OCI-LY7 (cell line): ENCODE data around the gene CDCA5. TPM values are rescaled to one million over a fixed set of nuclear protein-coding genes. Genes with fewer than 3 reads are reported as not detected.

Experiments used
- BruUV-seq: library from RNA; stranded (reverse); fragments of 400-500 nt; replicated peaks from 2 replicates; lab custom pipeline; 2021; lab: Mats Ljungman, UMichigan
- CTCF ChIA-PET: fragments of 300-600 bp; sonication (Branson Sonifier 250); formaldehyde crosslinking; loops from one replicate; lab custom pipeline; 2022; ENCODE audit warnings: antibody characterized with exemption; ENCODE audit not compliant: unreplicated experiment; lab: Charles Lee
- POLR2A ChIA-PET: fragments of 300-600 bp; sonication (Branson Sonifier 250); formaldehyde crosslinking; loops from one replicate; lab custom pipeline; 2022; ENCODE audit warnings: antibody characterized with exemption; lab: Charles Lee
- DNase-seq: peaks from one replicate; pipeline ENCODE4 v3.0.0-alpha.2; 2015; ENCODE audit warnings: low spot score
- H2AFZ ChIP-seq: fragments of 200-600 bp; sonication (generic), shearing (Covaris generic); 2 replicates; pipeline ENCODE4 v1.6.1; 2014; ENCODE audit warnings: mild to moderate bottlenecking, antibody characterized with exemption, low read length, moderate library complexity
- H3K27ac ChIP-seq: fragments of 200-600 bp; sonication (generic); 2 replicates; pipeline ENCODE4 v1.5.1; 2014; ENCODE audit warnings: mixed run types, low read depth, mild to moderate bottlenecking, moderate library complexity, low read length, inconsistent platforms; ENCODE audit not compliant: poor library complexity, severe bottlenecking
- H3K36me3 ChIP-seq: fragments of 200-600 bp; sonication (generic); 2 replicates; pipeline ENCODE4 v1.6.1; 2014; ENCODE audit warnings: mild to moderate bottlenecking, antibody characterized with exemption, low read length, moderate library complexity, mixed read lengths; ENCODE audit not compliant: insufficient read depth
- H3K4me1 ChIP-seq: fragments of 200-600 bp; sonication (generic); 2 replicates; pipeline ENCODE4 v1.5.1; 2014; ENCODE audit warnings: mild to moderate bottlenecking, low read length; ENCODE audit not compliant: insufficient read depth, poor library complexity, severe bottlenecking
- H3K4me2 ChIP-seq: fragments of 200-600 bp; sonication (generic); 2 replicates; pipeline ENCODE4 v1.6.1; 2014; ENCODE audit warnings: mild to moderate bottlenecking, low read length
- H3K4me3 ChIP-seq: fragments of 200-600 bp; sonication (generic); 2 replicates; pipeline ENCODE4 v1.5.1; 2014; ENCODE audit warnings: mild to moderate bottlenecking, low read depth, low read length; ENCODE audit not compliant: poor library complexity, severe bottlenecking
- H3K79me2 ChIP-seq: fragments of 200-600 bp; sonication (generic); 2 replicates; pipeline ENCODE4 v1.6.1; 2016; ENCODE audit warnings: low read depth, mild to moderate bottlenecking, low read length, moderate library complexity, mixed read lengths; ENCODE audit not compliant: insufficient read depth
- H3K9me2 ChIP-seq: fragments of 200-600 bp; sonication (generic); 2 replicates; pipeline ENCODE4 v1.6.1; 2016; ENCODE audit warnings: mild to moderate bottlenecking, low read length, mixed read lengths; ENCODE audit not compliant: insufficient read depth
- H3K9me3 ChIP-seq: fragments of 200-600 bp; sonication (generic); 2 replicates; pipeline ENCODE4 v1.6.1; 2014; ENCODE audit warnings: mild to moderate bottlenecking, mixed run types, low read length, mixed read lengths
- H4K20me1 ChIP-seq: fragments of 200-600 bp; sonication (generic); 2 replicates; pipeline ENCODE4 v1.6.1; 2014; ENCODE audit warnings: mild to moderate bottlenecking, antibody characterized with exemption, low read length, moderate library complexity, mixed read lengths; ENCODE audit not compliant: insufficient read depth
- EZH2phosphoT487 ChIP-seq: fragments of 200-600 bp; sonication (generic); IDR thresholded peaks from 2 replicates; pipeline ENCODE4 v1.6.1; 2018; ENCODE audit warnings: low read depth, borderline replicate concordance, mild to moderate bottlenecking, mixed run types, antibody characterized with exemption, low read length, moderate library complexity, mixed read lengths
- intact Hi-C: fragments of 100-400 bp; cut with micrococcal nuclease; formaldehyde crosslinking; loops from one replicate; pipeline ENCODE4 v1.10.0; 2022; ENCODE audit not compliant: unreplicated experiment
- total RNA-seq, 2 experiments: library from RNA; depleted of rRNA in 1 of 2; stranded (reverse); fragments of >200 nt in 1 of 2; shearing (Covaris generic) in 1 of 2; gene quantifications; 2 replicates each; pipeline ENCODE4 v1.2.3, GENCODE V29; 2014 to 2022
- TF ChIP-seq, protein P1 (sequence below): fragments of 200-600 bp; sonication (generic); conservative IDR thresholded peaks from 2 replicates; pipeline ENCODE4 v1.5.1; 2014; ENCODE audit warnings: mild to moderate bottlenecking, antibody characterized with exemption, low read length, moderate library complexity, mixed read lengths

CDCA5 gene
- total RNA-seq, 2 experiments from 2014 or later, result 135 to 151 TPM

DNA sequence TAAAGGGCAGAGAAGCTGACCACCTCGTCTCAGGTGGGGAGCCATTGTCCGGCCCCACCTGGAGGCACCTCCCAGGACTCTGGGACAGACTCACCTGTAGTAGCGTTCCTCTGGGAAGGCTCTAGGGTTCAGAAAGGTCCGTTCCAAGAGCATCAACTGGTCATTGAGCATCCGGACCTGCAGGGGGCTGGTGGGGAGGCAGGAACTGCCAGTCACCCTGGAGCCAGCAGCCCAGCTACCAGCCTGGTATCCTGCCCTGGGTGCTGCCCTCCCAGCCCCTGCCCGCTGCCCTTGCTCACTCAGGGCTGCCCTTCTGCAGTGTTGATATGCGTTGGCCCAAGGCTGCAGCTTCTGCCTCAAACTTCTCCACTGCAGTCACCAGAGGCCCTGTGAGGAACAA is 38.1 kb downstream of the CDCA5 start:
- Histone ChIP-seq H3K9me3 (no peaks in the 10 kb centered on the region), H3K36me3 (peaks cover 43% of the 10 kb centered on the region), H3K4me2 (no peak overlapping the region), H3K79me2 (peaks cover 23% of the 10 kb centered on the region; the same call in 1 of the 2 replicates), H4K20me1 (no peaks in the 10 kb centered on the region), H3K4me1 (peaks cover 12% of the 10 kb centered on the region), H3K9me2 (no peaks in the 10 kb centered on the region), H3K27ac (no peak overlapping the region), H2AFZ (no peak overlapping the region), H3K4me3 (no peak overlapping the region)
- no peak for TF ChIP-seq EZH2phosphoT487
- TF ChIP-seq, protein P1, sequence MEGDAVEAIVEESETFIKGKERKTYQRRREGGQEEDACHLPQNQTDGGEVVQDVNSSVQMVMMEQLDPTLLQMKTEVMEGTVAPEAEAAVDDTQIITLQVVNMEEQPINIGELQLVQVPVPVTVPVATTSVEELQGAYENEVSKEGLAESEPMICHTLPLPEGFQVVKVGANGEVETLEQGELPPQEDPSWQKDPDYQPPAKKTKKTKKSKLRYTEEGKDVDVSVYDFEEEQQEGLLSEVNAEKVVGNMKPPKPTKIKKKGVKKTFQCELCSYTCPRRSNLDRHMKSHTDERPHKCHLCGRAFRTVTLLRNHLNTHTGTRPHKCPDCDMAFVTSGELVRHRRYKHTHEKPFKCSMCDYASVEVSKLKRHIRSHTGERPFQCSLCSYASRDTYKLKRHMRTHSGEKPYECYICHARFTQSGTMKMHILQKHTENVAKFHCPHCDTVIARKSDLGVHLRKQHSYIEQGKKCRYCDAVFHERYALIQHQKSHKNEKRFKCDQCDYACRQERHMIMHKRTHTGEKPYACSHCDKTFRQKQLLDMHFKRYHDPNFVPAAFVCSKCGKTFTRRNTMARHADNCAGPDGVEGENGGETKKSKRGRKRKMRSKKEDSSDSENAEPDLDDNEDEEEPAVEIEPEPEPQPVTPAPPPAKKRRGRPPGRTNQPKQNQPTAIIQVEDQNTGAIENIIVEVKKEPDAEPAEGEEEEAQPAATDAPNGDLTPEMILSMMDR, result no peak
- intact Hi-C loops, result no loop called here
- ChIA-PET CTCF (no interaction called here), POLR2A (no interaction called here)
- no TSS peak for BruUV-seq
- DNase-seq, result no peak

DNA sequence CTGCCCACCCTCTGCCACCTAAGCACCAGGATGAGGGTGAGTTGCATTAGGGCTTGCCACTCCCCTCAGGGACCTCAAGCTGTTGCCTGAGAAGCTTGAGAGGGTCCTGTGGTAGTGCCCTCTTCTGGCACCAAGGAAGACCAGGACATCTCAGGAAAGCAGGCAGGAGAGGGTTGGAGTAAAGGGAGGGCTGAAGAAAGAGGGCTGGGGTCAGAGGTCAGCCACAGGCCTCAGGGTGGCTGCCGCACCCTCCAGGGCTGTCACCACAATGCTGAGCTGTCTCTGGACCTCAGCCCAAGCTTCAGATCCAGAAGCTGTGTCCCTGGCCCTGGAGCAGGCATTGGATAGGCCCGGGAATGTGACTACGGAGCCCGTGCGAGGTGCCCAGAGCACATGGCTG is 38.8 kb downstream of the CDCA5 start:
- ChIA-PET CTCF (no interaction called here), POLR2A (no interaction called here)
- BruUV-seq, result no TSS peak
- Histone ChIP-seq H3K36me3 (peaks cover 44% of the 10 kb centered on the region), H3K9me3 (no peaks in the 10 kb centered on the region), H3K4me1 (peaks cover 18% of the 10 kb centered on the region), H3K4me3 (no peak overlapping the region), H2AFZ (no peak overlapping the region), H3K27ac (no peak overlapping the region), H3K4me2 (no peak overlapping the region), H4K20me1 (no peaks in the 10 kb centered on the region), H3K79me2 (peaks cover 23% of the 10 kb centered on the region; the same call in 1 of the 2 replicates), H3K9me2 (no peaks in the 10 kb centered on the region)
- no peak for TF ChIP-seq EZH2phosphoT487
- TF ChIP-seq, protein P1, result no peak
- intact Hi-C loops, result no loop called here
- DNase-seq, result no peak

GRCh38 chr11:65043881-65044501 is 39.8 kb downstream of the CDCA5 start:
- BruUV-seq, result no TSS peak
- peaks cover 23% of the 10 kb centered on the region; the same call in 1 of the 2 replicates for H3K79me2 ChIP-seq
- TF ChIP-seq, protein P1, result no peak
- TF ChIP-seq EZH2phosphoT487, result no peak
- ChIA-PET CTCF (no interaction called here), POLR2A (no interaction called here)
- intact Hi-C loops, result no loop called here
- H3K4me2 ChIP-seq, result no peak overlapping the region
- H3K4me1 ChIP-seq, result peaks cover 27% of the 10 kb centered on the region
- no peak overlapping the region for H2AFZ ChIP-seq
- DNase-seq, result no peak
- no peaks in the 10 kb centered on the region for H3K9me2 ChIP-seq
- H3K27ac ChIP-seq, result no peak overlapping the region
- H3K36me3 ChIP-seq, result peaks cover 51% of the 10 kb centered on the region
- H4K20me1 ChIP-seq, result no peaks in the 10 kb centered on the region
- no peak overlapping the region for H3K4me3 ChIP-seq
- H3K9me3 ChIP-seq, result no peaks in the 10 kb centered on the region
